NK-92 (cell line): ENCODE results near the gene DYNLT1.
"Not testable (repeated sequence)": the region's sequence is repeated elsewhere in the genome, so short reads cannot be mapped to it uniquely, and the experiment has no call there.

Experiments used
- DNase-seq: peaks from one replicate; lab custom pipeline; 2025; ENCODE audit not compliant: unreplicated experiment; lab: John Stamatoyannopoulos, UW

Gene DYNLT1

GRCh38 chr6:158644231-158645063, at the start of gene DYNLT1:
Gene DYNLT1, minus strand, starts transcription at chr6:158644743. Its CDS starts 35 bp downstream, at chr6:158644708.
- DNase-seq, result no peak

DNA sequence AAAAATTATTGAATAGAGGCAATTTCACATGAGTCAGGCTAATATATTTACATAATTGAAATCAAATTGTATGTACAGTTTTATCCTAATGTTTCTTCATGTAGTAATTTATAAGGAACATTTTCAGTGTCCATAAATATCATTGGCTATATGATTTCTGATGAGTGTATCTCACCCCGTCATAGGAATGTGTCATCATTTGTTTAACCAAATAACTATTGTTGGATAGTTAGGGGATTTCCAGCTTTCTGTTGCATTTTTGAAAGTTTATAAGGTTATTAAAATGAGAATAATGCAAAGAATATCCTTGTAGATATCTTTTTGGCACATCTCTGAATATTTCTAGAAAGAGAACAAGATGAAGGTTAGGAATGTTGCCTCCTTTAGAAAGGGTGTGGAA, 44.3 kb upstream of the DYNLT1 start:
- DNase-seq, result no peak

GRCh38 chr6:158687506-158687905, 43.0 kb upstream of the DYNLT1 start:
- no peak for DNase-seq

- no peak for DNase-seq
Measured at GRCh38 chr6:158686791-158687381, 42.3 kb upstream of the DYNLT1 start.

- DNase-seq, result no peak
Measured at GRCh38 chr6:158686311-158686710, 41.8 kb upstream of the DYNLT1 start.

GRCh38 chr6:158684745-158685324, 40.3 kb upstream of the DYNLT1 start:
- DNase-seq, result no peak

- no peak for DNase-seq
Measured at GRCh38 chr6:158684311-158684710, 39.8 kb upstream of the DYNLT1 start.

DNA sequence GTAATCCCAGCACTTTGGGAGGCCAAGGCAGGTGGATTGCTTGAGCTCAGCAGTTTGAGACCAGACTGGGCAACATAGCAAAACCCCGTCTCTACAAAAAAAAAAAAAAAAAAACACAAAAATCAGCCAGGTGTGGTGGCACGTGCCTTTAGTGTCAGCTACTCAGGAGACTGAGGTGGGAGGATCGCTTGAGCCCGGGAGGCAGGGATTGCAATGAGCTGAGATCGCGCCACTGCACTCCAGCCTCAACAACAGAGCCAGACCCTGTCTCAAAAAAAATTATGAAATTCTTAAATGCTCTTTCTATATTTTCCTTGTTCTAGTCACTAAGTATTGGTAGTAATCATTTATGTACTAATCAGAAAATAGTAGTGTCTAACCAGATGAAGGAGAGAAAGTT, 35.9 kb upstream of the DYNLT1 start:
- DNase-seq, result no peak

DNA sequence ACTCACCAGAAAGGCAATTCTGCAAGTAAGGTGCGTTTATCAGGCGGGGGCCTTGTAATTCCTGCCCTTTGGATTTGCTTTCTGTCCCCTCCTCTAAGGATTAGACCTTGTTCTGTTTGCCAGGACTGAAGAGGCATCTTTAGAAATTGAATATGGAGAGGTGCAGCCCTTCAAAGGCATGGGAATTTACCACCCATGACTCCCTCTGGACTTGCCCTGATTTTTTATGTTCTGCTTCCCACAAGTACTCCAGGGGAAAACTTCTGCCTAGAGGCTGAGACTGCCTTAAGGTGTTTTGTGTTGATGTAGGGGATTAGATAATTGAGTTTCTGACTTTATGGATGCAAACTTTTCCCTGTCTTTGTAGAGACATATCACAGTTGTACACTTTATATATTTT, 35.5 kb upstream of the DYNLT1 start:
- DNase-seq, result no peak

DNA sequence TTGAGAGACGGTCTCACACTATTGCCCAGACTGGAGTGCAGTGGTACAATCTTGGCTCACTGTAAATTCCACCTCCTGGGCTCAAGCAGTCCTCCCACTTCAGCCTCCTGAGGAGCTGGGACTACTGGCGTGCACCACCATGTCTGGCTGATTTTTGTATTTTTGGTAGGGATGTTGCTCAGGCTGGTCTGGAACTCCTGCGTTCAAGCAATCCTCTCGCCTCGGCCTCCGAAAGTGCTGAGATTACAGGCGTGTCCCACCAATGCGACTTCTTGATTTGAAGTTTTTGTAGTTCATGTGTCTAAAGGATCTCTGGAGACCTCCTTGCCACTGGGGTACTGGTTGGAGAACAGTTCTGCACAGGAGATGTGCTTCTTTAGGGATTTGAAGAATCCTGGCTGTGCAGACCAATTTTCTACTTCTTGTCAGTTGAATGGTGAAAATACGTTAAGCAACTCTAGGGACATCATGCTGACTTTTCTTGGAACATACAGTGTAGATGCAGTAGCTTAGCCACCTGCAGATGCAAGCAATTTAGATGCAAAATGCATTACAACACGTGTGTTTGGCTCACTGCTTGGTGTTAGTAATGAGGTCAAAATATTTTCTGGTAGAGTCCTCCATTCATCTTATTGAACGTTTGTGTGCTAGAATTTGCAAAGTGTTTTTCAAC, 33.5 kb upstream of the DYNLT1 start:
- DNase-seq, result no peak

DNA sequence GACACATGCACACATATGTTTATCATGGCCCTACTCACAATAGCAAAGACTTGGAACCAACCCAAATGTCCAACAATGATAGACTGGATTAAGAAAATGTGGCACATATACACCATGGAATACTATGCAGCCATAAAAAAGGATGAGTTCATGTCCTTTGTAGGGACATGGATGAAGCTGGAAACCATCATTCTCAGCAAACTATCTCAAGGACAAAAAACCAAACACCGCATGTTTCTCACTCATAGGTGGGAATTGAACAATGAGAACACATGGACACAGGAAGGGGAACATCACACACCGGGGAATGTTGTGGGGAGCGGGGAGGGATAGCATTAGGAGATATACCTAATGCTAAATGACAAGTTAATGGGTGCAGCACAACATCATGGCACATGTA, 32.6 kb upstream of the DYNLT1 start:
- DNase-seq, result not testable (repeated sequence)

DNA sequence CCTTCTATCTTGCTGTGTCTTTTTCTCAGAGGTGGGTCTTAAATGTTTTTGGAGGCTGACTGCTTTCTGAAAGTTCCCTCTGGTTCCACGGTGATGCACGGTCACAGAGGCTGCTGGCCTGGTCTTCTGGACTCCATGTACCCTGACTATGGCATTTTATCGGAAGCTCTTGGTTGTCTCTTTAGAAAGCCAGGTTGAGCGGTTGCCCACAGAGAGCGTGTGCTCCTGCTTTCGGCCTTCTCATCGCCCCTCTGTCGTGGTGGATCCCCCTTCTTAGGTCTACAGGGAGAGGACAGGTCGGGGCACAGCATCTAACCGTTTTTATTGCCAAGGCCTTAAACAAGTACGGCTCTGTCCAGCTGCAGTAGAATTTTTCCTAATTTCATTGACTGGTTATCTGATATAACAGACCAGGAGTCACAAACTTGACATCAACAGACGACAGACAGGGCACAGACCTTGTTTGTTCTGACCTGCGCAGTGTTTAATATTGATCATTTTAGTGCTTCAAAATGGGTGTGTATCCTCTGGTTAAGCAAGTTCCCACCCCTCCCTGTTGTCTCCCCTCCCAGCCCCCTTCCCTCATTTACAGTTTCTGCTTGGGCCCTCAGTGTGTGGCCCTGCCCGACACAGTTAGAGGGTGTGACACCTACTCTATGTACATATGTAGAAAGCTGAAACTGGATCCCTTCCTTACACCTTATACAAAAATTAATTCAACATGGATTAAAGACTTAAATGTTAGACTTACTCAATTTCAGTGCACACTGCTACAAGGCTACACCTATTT, 30.0 kb upstream of the DYNLT1 start:
- no peak for DNase-seq

DNA sequence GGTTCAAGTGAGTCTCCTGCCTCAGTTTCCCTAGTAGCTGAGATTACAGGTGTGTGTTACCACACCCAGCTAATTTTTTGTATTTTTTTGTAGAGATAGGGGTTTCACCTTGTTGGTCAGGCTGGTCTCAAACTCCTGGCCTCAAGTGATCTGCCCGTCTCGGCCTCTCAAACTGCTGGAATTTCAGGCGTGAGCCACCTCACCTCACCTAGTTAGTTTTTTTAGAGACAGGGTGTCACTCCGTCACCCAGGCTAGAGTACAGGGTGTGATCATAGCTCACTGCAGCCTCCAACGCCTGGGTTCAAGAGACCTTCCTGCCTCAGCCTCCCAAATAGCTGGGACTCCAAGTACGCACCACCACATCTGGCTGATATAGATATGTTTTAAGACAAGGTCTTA, 28.2 kb upstream of the DYNLT1 start:
- no peak for DNase-seq

DNA sequence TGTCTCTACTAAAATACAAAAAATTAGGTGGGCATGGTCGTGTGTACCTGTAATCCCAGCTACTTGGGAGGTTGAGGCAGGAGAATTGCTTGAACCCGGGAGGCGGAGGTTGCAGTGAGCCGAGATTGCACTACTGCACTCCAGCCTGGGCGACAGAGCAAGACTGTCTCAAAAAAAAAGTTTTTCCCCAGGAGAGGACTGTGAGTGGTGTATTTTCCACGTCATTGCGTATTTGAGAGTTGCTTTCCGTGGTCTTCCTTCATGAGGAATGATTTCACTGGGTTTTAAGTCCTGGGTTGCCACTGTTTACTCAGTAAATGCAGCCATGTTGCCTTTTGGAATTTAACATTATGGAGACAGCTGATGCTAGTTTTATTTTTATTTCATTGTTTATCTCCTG, 27.6 kb upstream of the DYNLT1 start:
- not testable (repeated sequence) for DNase-seq

DNA sequence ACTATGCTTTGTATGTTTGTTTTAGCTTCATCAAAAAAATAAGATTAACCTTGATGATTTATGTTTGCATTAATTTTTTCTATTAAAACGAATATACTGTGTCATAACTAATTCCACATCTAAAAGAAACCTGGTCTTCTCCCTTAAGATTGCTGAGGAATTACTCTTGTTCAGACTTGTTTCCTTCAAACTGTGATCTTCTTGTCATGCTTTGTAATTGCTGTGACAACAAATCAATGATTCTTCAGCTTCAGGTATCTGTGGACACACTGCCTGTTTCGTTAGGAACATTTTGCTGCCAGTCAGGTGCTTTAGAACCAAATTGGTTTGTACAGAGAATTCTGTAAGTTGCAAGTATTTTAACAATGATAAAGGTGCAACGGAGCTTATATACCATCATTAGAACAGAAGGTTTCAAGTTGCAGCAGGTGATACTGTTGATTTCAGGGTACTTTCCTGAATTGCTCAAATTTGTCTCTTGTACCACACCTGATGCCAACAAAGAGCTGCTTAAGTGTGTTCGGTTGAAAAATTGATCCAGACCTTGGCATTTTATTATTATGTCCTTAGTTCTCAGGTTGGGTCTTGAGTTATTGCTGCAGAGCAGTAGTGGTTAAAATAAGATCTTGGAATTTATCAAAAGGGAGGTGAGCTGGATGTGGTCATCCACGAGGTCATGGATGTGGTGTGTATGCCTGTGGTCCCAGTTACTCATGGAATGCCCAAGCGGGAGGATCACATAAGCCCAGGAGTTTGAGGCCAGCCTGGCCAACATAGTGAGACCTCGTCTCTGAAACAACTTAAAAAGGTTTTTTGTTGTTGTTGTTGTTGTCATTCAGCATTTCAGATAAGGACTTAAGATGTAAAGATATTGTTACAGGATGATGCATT, 24.8 kb upstream of the DYNLT1 start:
- no peak for DNase-seq

DNA sequence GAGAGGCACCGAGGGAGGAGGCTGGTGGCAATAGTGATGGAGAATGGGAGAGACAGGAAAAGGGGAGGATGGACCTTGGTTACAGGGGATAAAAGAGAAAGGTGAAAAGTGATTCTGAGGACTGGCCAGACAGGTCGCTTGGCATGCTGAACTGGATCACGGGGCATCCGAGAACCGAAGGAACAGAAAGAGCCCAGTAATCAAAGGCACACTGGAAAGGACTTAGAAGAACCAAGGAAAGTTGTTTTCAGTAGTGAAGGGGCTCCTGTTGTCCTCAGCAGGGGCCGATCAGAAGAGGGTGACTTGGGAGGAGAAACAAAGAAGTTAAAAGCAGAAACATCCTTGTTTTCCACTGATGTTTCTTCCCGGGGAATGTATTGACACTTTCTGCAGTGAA, 24.2 kb upstream of the DYNLT1 start:
- DNase-seq, result no peak

- DNase-seq, result no peak
Measured at GRCh38 chr6:158667360-158667981, 22.9 kb upstream of the DYNLT1 start.

- no peak for DNase-seq
Measured at GRCh38 chr6:158666628-158667359, 22.3 kb upstream of the DYNLT1 start.

- DNase-seq, result no peak
Measured at GRCh38 chr6:158665332-158665731, 20.8 kb upstream of the DYNLT1 start.
